ENCODE results near the gene ANKS1B.
"Not testable (repeated sequence)": the region's sequence is repeated elsewhere in the genome, so short reads cannot be mapped to it uniquely, and the experiment has no call there.

The ANKS1B gene

DNA sequence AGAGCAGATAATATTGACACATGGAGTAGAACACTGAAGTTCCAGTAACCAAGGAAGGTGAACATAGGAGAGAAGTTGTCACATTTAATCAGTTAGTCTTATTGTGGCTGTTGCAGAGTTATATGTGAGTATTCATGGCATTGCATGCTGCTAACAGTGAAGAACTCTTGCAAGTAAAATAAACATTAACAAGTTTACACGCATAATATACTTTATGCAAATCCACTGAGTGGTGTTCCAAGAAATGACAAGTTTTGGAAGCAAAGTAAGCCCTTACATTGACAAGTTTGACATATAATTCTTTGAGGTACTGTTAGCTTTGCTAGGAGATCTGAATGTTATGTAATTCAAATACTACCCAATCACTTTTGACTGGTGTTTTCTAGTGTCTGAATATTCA, 125.6 kb downstream of the ANKS1B start:
- DNase-seq: no peak

DNA sequence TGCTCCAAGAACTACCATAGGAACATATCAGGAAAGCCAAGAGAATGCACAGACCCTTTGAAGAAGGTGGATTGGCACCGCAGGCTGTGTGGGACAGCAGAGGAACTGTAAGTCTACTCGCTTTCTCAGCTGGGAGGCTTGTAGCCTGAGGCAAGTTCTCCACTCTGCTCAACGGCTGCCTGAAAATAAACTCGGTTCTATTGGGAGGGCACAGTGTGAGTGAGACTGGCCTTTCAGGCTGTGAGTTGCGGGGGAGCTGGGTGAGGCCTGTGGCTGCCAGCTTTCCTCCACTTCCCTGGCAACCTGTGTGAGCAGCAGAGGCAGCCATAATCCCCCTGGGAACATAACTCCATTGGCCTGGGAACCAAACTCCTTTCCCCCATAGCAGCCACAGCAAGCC, 132.1 kb downstream of the ANKS1B start:
- no peak for DNase-seq

DNA sequence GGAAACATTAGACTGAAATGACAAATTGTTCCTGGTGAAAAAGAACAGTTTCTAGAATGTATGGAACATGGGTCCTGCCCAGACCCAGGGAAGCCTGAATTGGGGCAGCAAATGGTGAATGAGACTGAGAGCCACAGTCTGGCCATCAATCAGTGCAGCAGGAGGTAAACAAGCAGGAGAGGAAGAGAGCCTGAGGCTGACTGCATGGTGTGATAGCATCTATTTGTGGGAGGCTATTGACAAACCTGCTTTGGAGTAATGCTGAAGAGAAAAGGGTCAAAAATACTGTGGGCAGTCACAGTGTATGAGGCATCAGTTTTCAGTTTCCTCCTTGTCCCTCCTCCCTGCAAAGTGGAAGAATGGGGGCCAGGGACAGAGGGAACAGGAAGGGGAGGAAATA, 136.8 kb downstream of the ANKS1B start:
- no peak for DNase-seq

DNA sequence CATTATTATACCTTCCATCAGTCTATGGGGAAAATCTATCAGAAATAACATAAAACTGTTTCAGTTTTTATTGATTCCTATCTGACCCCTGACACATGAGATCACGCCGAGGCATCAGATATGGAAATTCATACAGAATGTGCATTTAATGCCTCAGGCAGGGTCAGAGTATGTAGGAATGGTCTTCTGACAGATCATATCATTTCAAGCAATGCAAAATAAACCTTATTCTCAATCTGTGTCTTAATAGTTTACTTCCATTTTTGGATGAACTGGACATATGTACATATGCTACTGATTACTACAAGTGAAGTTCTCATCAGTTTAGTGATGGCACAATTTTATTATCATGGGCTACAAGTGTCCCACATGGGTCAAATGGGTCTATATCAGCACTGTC, 150.0 kb downstream of the ANKS1B start:
- no peak for DNase-seq

DNA sequence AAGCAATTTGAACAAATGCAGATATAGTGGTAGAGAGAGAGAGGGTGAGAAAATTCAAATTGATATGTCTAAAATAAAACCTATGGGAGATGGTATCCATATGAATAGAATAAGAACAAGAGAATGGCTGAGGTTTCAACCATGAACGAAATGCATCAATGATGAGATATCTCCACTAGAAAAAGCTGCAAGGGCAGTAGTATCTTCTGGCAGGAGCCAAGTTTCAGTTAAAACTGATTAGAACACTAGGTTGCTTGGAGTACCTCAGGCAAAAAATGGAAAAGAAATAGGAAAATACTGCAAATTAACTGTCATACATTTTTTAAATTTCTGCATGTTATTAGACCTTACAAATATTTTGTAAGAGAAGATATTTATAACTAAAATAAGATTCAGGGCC, 151.3 kb downstream of the ANKS1B start:
- DNase-seq: no peak

DNA sequence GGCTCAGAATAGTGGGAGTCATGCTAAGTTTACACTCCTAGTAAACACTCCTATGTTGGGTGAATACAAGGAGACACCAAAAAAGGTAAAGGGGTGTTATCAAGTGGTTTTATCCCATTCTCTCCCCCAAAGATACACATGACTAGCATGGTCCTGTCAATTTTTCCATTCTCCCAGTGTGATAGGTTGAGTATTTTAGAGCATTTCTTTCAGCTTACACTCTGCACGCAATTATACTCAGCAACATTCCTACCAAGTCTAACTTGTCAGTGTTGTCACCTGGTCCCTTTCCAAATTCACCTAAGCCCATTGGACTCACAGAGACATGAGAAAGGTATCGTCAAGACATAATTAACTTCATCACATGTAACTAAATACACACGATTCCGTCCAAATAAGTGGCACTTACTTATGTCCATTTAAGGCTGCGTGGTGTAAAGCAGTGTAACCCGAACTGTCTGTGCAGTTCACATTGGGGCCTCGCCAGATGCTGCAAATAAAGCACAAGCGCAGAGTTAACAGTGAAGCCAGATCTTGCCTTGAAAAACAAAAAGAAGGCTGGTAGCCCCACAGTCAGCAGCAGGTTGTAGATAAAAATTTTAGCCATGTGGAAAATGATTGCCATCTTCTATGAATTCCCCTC, 159.7 kb downstream of the ANKS1B start:
- peak in 1 of 2 experiments; percentile 39 for DNase-seq

DNA sequence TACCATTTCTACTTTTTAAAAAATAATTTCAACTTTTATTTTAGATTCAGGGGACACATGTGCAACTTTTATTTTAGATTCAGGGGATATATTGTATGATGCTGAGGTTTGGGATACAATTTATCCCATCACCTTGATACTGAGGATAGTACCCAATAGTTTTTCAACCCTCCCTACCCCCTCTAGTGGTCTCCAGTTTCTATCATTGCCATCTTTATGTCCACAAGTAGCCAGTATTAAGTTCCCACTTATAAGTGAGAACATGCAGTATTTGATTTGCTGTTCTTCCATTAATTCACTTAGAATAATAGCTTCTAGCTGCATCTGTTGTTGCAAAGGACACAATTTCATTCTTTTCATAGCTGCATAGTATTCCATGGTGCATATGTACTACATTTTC, 162.5 kb downstream of the ANKS1B start:
- DNase-seq: no peak

DNA sequence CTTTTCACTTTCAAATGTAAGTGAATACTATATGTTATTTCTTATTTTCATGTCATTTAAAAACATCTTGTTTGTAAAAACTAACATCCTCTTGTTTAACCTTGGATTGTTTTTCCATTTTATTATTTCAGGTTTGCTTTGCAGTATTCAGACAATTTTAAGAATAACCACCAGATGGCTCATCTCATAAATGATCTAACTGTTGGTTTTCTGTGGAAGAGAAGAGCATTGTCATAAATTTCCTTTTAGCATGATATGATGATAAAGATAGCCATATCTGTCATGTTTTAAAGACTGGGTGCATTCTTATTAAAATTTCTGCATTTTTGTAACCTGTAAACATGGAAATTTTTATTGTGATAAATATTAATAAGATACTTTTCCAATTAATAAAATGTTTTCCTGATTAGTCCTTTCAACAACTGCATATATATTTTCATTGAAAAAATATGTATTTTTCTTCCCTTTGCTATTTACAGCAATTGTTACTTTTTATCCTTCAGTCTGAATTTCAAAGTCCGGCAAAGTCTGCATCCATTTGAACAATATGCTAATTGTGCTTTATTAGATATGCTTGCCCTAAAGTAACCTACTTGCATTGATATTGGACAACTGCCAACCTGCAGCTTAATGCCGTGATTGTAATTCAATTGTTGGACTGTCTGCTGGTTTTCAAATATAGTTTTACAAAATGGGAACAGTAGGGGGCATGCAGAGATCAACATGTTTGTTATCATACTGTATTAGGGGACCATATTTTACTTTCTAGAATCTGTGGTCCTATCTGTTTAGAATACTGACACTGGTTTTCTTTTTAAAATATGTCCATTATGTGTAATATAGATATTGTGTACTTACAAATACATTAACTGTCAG, 173.8 kb downstream of the ANKS1B start:
- peak; percentile 70 to 82 for DNase-seq

DNA sequence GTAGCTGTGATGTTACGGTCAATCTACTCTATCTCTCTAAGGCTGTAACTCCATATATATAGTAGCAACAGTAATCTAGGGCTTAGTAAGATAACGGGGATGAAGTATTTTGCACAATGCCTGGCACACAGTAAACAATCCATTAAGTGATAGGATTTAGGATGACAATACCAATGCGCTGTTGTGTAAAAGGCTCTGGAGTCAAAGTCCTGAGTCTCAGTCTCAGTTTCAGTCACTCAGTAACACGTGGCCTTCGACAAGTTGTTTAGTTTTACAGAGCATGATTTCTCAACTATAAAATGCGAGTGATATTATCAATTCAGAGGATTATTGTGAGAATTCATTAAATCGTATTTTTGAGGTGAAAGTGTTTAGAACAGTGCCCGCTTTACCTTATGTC, 174.8 kb downstream of the ANKS1B start:
- no peak for DNase-seq

DNA sequence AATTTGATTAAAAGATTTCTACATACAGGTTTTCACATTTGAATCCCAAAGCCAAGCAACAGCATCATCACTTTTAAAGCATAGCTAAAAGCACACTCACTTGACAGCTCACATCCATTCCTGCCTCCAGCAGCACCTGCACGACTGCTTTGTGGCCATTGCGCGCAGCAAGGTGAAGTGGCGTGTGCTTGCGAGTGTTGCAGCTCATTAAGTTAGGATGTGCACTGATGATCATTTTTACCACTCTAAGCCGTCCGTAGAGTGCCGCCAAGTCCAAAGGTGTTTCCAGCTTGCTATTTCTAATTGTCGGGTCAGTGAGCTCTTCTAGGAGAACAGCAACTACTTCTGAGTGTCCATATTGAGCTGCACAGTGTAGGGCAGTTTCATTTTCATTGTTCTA, 178.4 kb downstream of the ANKS1B start:
- DNase-seq: no peak

DNA sequence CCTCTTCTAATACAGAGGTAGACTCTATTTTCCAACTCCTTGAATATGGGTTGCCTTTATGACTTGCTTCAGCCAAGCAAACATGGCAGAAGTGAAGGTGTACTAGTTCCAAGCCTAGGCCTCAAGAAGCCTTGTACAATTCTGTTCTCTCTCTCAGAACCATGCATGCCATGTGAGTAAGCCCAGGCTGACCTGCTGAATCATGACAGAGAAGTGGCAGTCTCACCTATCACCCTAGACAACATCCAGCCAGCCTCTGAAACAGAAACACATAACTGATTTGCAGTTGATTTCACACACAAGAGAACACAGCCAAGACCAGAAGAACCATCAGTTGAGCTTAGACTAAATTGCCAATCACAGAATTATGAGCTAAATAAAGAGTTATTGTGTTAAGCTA, 180.0 kb downstream of the ANKS1B start:
- no peak for DNase-seq

DNA sequence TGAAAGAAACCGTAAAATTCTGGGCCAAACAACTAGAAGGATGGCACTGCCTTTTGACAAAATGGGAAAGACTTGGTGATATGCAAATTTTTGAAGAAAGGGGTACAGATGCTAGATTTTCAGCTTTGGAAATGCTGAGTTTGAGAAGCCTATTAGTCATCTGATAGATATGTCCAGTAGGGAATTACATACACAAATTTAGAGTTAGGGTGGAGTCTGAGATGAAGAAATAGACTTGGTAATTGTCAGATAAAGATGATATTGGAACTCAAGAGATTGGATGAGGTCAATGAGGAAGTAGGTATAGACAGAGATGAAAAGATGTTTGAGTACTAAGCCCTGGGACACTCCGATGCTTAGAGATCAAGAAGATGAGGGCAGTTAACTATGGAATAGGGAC, 184.1 kb downstream of the ANKS1B start:
- DNase-seq: no peak

DNA sequence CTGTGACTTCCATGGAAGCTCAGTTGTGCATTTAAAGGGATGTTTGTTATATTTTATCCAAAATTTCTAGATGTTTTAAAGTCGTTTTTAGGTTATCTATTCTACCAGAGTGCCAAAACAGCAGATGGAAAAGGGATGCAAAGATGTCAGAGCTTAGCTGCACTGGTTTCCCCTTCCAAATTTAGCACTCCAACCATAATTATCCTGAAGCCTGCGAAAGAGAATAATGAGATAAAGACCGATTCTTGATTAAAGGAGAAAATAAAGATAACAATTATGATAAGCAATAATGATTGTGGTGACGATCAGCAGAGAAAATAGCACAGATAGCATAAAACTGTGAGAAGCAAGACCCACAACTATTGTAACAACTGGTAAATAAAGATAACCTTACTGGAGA, 186.8 kb downstream of the ANKS1B start:
- not testable (repeated sequence) for DNase-seq

DNA sequence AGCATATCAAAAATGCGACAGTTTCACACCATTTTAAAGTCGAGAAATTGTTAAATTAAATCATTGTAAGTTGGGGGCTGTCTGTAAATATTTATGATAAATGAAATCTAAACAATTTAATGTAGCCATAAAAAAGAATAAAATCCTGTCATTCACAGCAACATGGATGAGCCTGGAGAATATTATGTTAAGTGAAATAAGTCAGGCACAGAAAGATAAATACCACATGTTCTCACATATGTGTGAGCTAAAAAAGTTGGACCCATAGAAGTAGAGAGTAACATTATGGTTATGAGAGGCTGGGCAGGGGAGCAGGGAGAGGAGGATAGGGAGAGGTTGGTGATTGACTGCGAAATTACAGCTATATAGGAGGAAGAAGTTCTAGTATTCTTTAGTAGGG, 201.3 kb downstream of the ANKS1B start:
- DNase-seq: no peak

DNA sequence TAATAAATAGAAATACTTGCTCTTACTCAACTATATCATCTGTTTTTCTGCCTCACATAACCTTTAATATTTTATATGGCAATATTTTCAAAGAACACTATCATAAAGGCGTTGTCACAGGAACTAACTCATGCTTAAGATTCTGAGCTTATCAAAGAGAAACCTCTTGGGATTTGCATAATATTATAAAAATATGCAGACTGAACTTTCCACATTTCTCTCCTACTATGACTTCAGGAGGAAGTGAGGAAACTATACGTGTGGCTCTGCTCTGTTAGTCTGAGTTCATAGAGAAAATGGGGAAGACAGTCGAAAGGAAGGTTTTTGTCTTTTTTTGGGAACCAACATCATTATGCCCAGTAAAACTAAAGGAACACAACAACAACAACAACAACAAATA, 212.5 kb downstream of the ANKS1B start:
- no peak for DNase-seq

DNA sequence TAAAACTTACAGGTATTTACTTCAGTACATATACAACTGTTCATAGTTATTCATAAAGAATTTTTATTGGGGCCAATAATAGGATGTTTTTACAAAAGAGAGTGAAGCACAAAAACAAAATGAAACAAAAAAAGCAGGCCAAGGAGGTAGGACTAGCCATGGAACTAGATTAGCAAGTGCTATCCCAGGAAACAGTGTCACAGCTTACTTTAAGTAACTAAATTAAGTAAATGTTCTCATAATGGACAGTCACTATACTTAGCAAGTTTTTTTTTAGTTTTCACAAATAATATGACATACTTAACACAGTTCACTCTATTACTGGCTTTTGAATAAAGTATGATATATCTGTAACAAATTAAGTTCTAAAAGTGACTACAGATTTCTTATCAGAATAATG, 213.1 kb downstream of the ANKS1B start:
- DNase-seq: no peak

DNA sequence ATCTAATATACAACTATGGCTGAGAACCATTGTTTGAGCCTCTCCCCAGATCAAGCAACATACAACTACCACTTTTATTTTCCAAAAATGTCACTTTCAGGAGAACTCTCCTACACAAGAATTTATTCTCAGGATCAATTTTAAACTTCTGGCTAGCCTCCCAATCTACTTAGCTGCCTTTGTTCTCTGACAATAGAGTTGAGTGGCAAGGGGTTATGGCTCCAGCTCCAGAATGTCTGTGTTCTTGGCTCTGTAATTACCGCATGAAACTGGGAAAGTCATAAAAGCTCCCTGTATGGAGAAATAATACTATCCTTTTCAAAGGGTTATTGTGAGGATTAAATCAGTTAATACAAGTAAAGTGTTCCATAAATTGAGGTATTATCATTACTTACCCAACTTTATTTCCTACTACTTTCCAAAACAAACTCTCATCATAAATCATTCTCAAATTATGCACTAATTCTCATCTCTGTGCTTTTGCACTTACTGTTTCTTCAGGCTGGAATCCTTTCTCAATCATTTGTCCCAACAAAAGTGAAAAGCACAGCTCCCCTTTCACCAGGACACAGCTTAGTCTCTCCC, 215.2 kb downstream of the ANKS1B start:
- no peak for DNase-seq

DNA sequence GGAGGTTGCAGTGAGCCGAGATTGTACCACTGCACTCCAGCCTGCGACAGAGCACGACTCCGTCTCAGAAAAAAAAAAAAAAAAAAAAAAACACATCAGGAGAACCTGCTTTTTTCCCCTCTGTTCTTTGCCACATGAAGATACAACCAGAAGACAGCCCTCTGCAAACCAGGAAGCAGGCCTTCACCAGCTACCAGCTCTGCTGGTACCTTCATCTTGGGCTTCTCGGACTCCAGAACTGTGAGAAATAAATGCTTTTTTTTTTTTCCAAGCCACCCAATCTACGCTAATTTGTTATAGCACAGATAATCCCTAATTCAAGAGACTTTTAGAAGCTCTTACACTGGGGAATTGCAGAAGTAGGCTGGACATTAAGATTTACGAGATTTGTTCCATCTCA, 216.0 kb downstream of the ANKS1B start:
- no peak for DNase-seq

DNA sequence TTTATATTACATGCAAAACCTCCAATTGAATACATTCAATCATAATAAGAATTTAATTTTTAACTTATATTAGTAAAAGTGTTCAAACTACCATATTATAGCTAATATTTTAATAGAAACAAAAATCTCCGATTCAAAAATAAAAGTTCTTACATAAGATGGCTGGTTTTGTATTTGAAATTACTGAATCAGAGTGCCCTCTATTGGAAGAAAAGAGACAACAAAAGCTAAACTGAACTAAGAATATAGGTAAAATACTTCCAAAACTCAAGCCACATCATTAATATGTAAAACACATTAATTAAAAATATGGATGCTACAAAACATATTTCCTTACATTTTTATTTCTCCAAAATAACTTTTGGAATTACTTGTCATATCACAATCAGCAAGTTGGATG, 216.9 kb downstream of the ANKS1B start:
- peak in 1 of 2 experiments; percentile 19 for DNase-seq

DNA sequence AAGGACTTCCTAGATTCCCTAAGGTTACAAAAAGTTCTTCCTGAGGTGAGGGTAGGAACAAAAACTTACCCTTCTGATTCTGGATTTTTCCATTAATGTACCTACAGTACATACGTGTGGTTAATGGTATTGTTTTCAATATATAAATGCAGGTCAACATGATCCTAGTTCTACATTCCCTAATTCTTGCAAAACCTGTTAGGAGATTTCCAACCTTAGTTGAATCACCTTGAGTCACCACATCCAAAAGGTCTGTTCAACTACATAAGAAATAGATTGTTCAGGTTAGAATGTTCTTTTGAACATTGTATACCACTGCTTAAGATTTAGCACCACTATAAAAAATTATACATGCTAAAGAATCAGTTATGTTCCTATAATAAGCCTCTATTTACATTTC, 218.3 kb downstream of the ANKS1B start:
- DNase-seq: no peak

DNA sequence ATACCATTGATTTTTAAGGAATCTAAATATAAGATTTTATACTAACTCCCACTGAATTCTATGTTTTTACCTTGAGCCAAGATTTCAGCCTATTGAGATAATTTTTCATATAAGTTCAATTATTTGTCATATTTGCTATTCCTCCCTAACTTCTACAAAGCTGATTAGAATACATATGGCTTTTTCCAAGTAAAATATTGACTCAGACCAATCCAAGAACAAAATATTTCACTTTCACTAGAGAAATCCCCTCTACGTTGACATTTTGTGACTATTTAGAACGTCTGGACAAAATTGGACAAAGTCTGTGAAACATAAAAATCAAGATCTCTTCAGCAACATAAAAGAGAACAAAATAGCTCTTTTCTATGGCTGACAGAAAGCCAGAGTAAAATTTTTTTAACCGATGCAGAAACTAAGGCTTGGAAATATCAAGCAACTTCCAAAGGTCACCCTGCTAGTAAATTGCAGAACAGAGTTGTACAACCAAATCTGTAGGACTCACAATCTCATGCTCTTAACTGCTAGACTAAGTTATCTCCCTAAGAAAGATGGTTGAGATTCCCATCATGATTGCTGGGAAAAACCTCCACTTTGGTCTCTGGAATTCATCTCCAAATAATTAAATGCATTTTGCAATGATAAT, 219.1 kb downstream of the ANKS1B start:
- no peak for DNase-seq

DNA sequence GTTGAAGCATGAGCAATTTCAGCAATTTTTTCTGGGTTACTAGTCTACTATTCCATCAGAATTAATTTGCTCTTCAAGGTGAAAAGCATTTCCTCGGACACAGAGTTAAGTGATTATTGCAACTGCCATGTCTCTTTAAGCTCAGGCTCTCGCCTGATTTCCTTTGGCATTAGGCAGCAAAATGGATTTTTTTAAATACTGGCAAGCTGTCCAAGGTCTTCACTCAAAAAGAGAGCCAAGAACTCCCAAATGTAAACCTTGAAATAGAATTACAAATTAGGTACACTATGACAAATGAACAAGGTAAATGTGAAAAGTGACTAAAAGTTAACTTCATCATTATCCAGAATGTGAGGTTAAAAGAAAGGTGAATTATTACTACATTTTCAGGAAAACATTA, 225.3 kb downstream of the ANKS1B start:
- DNase-seq: no peak

DNA sequence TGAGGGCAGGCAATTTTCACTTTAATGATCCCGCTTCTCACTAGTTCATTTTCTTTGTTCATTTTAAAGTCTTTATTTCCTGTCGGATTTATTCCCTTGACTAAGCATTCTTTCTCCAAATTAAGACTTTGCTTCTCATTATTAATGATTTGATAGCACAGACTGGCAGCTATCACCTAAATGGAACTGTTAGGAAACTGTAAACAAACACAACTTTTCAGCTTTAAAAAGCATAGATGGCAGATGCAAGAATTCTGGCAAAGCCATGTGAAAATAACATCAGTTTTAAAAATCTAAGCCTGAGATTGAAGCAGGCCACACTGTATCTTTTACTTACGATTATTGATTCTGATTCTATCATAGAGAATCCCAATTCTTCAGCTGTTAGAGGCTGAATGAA, 225.7 kb downstream of the ANKS1B start:
- no peak for DNase-seq

DNA sequence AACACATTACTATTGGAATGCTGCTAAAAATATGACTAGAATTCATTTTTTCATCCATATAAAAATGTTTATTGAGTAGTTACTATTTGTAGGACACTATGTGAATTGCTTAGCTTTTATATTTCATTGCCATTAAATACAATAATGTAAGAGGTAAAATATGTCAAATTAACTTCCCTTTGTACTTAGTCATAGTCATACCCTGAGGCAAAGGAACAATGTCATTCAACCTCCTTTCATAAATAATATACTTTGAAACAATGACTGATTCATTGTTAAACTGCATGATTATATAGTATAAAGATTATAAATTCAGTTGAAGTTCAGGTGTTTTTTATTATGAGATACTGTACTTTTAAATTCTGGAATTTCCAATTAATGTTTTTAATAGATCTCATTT, 232.0 kb downstream of the ANKS1B start:
- DNase-seq: no peak

All from SHP77 (cell line).